Caco-2 (cell line): ENCODE measurements around the gene SORCS2. TPM values are rescaled to one million over a fixed set of nuclear protein-coding genes. Genes with fewer than 3 reads are reported as not detected.

ENCODE experiments used
- BruUV-seq: library from RNA; stranded (reverse); fragments of 400-500 nt; replicated peaks from 2 replicates; lab custom pipeline; 2021; lab: Mats Ljungman, UMichigan
- CTCF ChIA-PET: fragments of 300-600 bp; sonication (Branson Sonifier 250); formaldehyde crosslinking; loops from one replicate; lab custom pipeline; 2022; ENCODE audit warnings: antibody characterized with exemption; lab: Charles Lee
- POLR2A ChIA-PET: fragments of 300-600 bp; sonication (Branson Sonifier 250); formaldehyde crosslinking; loops from one replicate; lab custom pipeline; 2022; ENCODE audit warnings: antibody characterized with exemption; lab: Charles Lee
- DNase-seq, 2 experiments: peaks; one replicate each; pipeline versions ENCODE4 v3.0.0 to v3.0.0-alpha.2; 2020 to 2022
- H3K27me3 ChIP-seq: replicated peaks from 2 replicates; pipeline ENCODE4 v1.6.0; 2011; ENCODE audit warnings: low read length; ENCODE audit not compliant: control insufficient read depth, insufficient read depth
- H3K36me3 ChIP-seq: 2 replicates; pipeline ENCODE4 v1.5.1; 2011; ENCODE audit warnings: low read length; ENCODE audit not compliant: control insufficient read depth, insufficient read depth
- H3K4me1 ChIP-seq: fragments of 250-450 bp; sonication (Bioruptor Pico); 2 replicates; pipeline ENCODE4 v1.5.1; 2020; ENCODE audit warnings: mild to moderate bottlenecking
- H3K4me3 ChIP-seq: 2 replicates; pipeline ENCODE4 v1.5.1; 2011; ENCODE audit warnings: low read depth, mild to moderate bottlenecking, control low read depth, low read length
- H3K9me3 ChIP-seq: fragments of 250-450 bp; sonication (Bioruptor Pico); 2 replicates; pipeline ENCODE4 v1.5.1; 2020; ENCODE audit warnings: mild to moderate bottlenecking, moderate library complexity
- H3K27ac Mint-ChIP-seq: one replicate; pipeline ENCODE4 v1.8.0; 2022; ENCODE audit warnings: mixed read lengths; ENCODE audit not compliant: unreplicated experiment
- H3K27me3 Mint-ChIP-seq: one replicate; pipeline ENCODE4 v1.8.0; 2022; ENCODE audit warnings: mixed read lengths; ENCODE audit not compliant: insufficient read depth, unreplicated experiment
- H3K36me3 Mint-ChIP-seq: one replicate; pipeline ENCODE4 v1.8.0; 2022; ENCODE audit warnings: mild to moderate bottlenecking, mixed read lengths; ENCODE audit not compliant: insufficient read depth, unreplicated experiment
- H3K4me1 Mint-ChIP-seq: one replicate; pipeline ENCODE4 v1.8.0; 2022; ENCODE audit warnings: low read depth, mixed read lengths; ENCODE audit not compliant: unreplicated experiment
- H3K4me3 Mint-ChIP-seq: one replicate; pipeline ENCODE4 v1.8.0; 2022; ENCODE audit warnings: mild to moderate bottlenecking, moderate library complexity, mixed read lengths; ENCODE audit not compliant: unreplicated experiment
- H3K9me3 Mint-ChIP-seq: one replicate; pipeline ENCODE4 v1.8.0; 2022; ENCODE audit warnings: mixed read lengths; ENCODE audit not compliant: unreplicated experiment
- intact Hi-C: fragments of 100-400 bp; cut with micrococcal nuclease; formaldehyde crosslinking; loops from one replicate; pipeline ENCODE4 v1.10.0; 2022; ENCODE audit not compliant: unreplicated experiment
- total RNA-seq: library from RNA; stranded (reverse); gene quantifications from 2 replicates; pipeline ENCODE4 v1.2.3, GENCODE V29; 2022
- TF ChIP-seq, protein P1 (sequence below), 2 experiments: fragments of 200-600 bp in 1 of 2; IDR thresholded peaks; 1 replicate in 1 of 2; 2 replicates in 1 of 2; pipeline versions ENCODE4 v1.5.1 to v1.8.0; 2011 to 2022; ENCODE audit warnings: antibody characterized with exemption in 1 of 2, control low read depth in 1 of 2, inconsistent platforms in 1 of 2, low read depth in 1 of 2, low read length in 1 of 2, mild to moderate bottlenecking in 1 of 2, moderate library complexity in 1 of 2; ENCODE audit not compliant: insufficient read depth in 1 of 2, severe bottlenecking in 1 of 2, unreplicated experiment in 1 of 2

Gene SORCS2
- total RNA-seq, 1 experiment from 2014 or later, result 1.6 TPM

DNA sequence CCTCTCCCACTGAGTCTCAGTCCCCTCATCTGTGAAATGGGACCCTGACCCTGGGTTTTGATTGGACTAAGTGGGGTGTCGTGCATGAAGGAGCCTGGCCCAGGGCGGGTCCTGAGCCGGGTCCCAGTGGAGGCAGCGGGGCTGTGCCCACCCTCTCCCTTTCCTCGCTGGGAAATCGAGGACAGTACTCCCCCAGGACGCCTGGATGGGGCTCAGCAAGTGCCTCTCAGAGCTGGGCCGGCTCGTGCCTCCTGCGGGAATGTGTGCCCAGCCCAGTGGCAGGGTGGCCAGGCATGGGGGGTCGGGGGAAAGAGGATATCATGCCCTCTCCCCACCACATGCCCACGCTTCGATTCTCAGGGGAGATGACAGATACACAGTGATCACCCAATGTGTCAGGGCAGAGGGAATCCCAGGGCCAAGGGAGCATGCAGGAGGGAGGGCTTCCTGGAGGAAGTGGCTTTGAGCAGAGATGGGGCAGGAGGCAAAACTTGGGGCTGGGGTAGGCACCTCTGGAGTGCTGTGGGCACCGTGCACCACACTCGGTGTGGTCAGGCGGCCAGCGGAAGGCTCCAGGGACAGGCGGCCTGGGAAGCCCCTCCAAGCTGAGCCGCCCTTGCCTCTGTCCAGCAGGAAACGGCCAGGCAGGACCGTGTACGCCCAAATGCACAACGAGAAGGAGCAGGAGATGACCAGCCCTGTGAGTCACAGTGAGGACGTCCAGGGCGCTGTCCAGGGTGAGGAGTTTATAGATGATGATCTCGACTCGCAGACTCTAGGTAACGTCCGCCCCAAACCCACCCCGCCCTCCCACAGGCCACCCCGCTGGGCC lies 544.3 kb downstream of the SORCS2 start:
- intact Hi-C loops, result no loop called here

DNA sequence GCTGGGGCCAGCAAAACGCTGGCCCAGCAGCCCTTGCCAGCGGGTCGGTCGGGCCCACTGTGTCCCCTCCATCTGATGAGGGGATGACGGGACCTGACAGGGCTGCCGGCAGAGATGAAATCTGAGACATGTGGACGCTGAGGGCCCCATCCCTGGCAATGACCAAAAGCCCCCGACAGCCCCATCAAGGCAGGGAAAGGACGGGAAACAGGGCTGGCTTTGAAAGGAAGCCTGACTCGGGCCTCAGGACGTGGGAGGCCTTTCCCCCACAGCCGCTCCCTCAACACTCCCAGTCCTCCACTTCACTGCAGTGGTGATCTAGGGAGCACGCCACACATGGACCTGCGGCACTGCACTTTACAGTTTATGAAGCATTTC lies 544.9 kb downstream of the SORCS2 start:
- intact Hi-C loops, result no loop called here
- BruUV-seq, result no TSS peak
- Mint-ChIP-seq H3K9me3 (no peaks in the 10 kb centered on the region), H3K27me3 (no peaks in the 10 kb centered on the region), H3K27ac (no peak overlapping the region), H3K4me3 (no peak overlapping the region), H3K4me1 (no peaks in the 10 kb centered on the region), H3K36me3 (no peaks in the 10 kb centered on the region)
- Histone ChIP-seq H3K27me3 (no peaks in the 10 kb centered on the region), H3K4me1 (no peaks in the 10 kb centered on the region), H3K36me3 (no peaks in the 10 kb centered on the region), H3K4me3 (no peak overlapping the region), H3K9me3 (no peaks in the 10 kb centered on the region)
- no peak for DNase-seq
- TF ChIP-seq, protein P1, sequence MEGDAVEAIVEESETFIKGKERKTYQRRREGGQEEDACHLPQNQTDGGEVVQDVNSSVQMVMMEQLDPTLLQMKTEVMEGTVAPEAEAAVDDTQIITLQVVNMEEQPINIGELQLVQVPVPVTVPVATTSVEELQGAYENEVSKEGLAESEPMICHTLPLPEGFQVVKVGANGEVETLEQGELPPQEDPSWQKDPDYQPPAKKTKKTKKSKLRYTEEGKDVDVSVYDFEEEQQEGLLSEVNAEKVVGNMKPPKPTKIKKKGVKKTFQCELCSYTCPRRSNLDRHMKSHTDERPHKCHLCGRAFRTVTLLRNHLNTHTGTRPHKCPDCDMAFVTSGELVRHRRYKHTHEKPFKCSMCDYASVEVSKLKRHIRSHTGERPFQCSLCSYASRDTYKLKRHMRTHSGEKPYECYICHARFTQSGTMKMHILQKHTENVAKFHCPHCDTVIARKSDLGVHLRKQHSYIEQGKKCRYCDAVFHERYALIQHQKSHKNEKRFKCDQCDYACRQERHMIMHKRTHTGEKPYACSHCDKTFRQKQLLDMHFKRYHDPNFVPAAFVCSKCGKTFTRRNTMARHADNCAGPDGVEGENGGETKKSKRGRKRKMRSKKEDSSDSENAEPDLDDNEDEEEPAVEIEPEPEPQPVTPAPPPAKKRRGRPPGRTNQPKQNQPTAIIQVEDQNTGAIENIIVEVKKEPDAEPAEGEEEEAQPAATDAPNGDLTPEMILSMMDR (IDR thresholded peaks at IDR 0.05; ENCODE audit: insufficient read depth in 1 of 2, low read depth in 1 of 2, low read length in 1 of 2, severe bottlenecking in 1 of 2, unreplicated experiment in 1 of 2), result no peak
- POLR2A ChIA-PET, result no interaction called here
- CTCF ChIA-PET, result no interaction called here

More for the DNA sequence above, 544.3 kb downstream of the SORCS2 start:
- H3K27ac Mint-ChIP-seq, result no peak overlapping the region
- TF ChIP-seq, protein P1 (IDR thresholded peaks at IDR 0.05; ENCODE audit: insufficient read depth in 1 of 2, low read depth in 1 of 2, low read length in 1 of 2, severe bottlenecking in 1 of 2, unreplicated experiment in 1 of 2), result no peak
- H3K27me3 Mint-ChIP-seq, result no peaks in the 10 kb centered on the region
- no peaks in the 10 kb centered on the region for H3K36me3 ChIP-seq
- no peak for DNase-seq
- H3K4me3 ChIP-seq, result no peak overlapping the region
- H3K9me3 Mint-ChIP-seq, result no peaks in the 10 kb centered on the region
- no peak overlapping the region for H3K4me3 Mint-ChIP-seq
- ChIA-PET POLR2A (no interaction called here), CTCF (interaction anchor here (0.6 kb wide), 1 partner anchor 568 kb away, joined by 4 read pairs; no protein-coding TSS in a partner anchor)
- no peaks in the 10 kb centered on the region for H3K4me1 ChIP-seq
- H3K27me3 ChIP-seq, result no peaks in the 10 kb centered on the region
- no peaks in the 10 kb centered on the region for H3K4me1 Mint-ChIP-seq
- no peaks in the 10 kb centered on the region for H3K36me3 Mint-ChIP-seq
- H3K9me3 ChIP-seq, result no peaks in the 10 kb centered on the region
- BruUV-seq, result no TSS peak

DNA sequence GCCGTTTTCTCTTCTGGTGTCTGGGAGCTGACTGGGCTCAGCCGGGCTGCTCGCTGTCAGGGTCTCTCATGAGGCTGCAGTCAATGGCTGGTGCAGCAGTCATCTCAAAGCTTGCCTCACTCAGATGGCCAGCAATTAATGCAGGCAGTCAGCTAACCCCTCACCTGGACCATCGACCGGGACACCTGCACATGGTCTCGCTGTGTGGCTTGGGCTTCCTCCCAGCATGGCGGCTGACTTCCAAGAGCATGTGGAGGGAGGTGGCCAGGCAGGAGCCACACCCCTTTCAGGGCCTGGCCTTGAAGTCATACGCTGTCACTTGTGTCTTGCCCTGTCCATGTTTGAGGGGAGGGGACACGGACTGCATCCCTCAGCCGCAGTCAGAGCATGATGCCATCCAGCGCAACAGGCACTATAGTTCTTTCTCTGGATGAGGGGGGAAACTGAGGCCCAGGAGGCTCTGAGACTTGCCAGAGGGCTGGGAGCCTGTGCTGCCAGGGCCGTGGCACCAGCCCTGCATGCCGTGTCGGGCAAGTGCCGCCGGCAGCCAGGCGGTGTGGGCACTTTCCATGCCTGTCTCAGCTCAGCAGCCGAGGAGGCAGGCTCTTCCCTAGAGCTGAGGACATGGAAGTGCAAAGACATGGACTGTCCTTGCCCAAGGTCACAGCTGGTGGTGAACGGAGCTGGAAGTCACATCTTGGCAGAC lies 545.6 kb downstream of the SORCS2 start:
- no peak overlapping the region for H3K27ac Mint-ChIP-seq
- Histone ChIP-seq H3K36me3 (no peaks in the 10 kb centered on the region), H3K9me3 (no peaks in the 10 kb centered on the region), H3K4me1 (no peaks in the 10 kb centered on the region), H3K4me3 (no peak overlapping the region), H3K27me3 (no peaks in the 10 kb centered on the region)
- no peak for DNase-seq
- H3K27me3 Mint-ChIP-seq, result no peaks in the 10 kb centered on the region
- no peaks in the 10 kb centered on the region for H3K36me3 Mint-ChIP-seq
- TF ChIP-seq, protein P1 (IDR thresholded peaks at IDR 0.05; ENCODE audit: insufficient read depth in 1 of 2, low read depth in 1 of 2, low read length in 1 of 2, severe bottlenecking in 1 of 2, unreplicated experiment in 1 of 2), result no peak
- ChIA-PET POLR2A (no interaction called here), CTCF (no interaction called here)
- H3K4me3 Mint-ChIP-seq, result no peak overlapping the region
- no peaks in the 10 kb centered on the region for H3K9me3 Mint-ChIP-seq
- no peaks in the 10 kb centered on the region for H3K4me1 Mint-ChIP-seq
- intact Hi-C loops, result no loop called here
- no TSS peak for BruUV-seq
